Measurements from ENCODE around the gene MAP2K2.

MAP2K2 gene

DNA sequence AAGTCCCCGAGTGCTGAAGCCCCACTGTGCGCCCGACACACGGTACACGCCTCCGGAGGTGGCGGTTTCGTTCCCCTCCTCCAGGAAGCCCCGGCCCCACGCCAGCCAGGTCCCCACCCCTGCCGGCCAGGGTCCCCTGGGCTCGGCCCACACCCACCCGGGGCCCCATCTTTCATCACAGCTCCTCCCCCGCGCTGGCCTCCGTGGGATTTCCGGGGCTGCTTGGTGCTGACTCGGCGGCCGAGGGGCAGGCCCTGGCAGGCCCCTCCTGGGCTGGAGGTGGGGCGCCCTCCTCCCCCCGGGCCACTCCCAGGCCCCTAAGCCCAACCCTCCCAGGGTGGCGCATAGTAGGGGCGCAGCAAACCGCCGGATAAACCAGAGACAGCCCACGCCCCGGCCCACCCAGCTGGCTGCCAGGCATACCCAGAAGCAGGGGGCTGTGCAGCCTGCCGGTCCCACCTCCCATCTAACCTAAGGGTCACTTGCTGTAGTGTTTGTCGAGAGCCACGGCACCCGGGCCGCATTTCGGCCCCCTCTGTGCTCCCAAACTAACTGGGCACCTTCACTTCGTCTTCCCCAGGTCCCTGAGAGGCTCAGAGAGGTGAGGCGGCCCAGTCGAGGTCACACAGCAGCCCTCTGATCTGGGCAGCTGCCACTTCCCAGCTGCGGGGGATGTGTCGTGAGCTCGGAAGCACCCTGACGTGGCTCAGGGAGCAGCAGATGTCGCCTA, 63.9 kb downstream of the MAP2K2 start:
- Histone ChIP-seq H3K27ac (peak overlapping the region; percentile 74), H3K36me3 (replicated peaks) (peaks cover 25% of the 10 kb centered on the region), H3K27me3 (replicated peaks) (no peaks in the 10 kb centered on the region), H3K4me3 (ENCODE audit: low read depth, low read length) (no peak overlapping the region)
- in situ Hi-C loops (cut with HindIII; ENCODE audit: low pct_ligation_motif_present, low sequenced_read_pairs) = no loop called here
- DNase-seq = no peak
- TF ChIP-seq CTCF (IDR thresholded peaks at IDR 0.05; ENCODE audit: low read depth, low read length, missing control alignments) = no peak

DNA sequence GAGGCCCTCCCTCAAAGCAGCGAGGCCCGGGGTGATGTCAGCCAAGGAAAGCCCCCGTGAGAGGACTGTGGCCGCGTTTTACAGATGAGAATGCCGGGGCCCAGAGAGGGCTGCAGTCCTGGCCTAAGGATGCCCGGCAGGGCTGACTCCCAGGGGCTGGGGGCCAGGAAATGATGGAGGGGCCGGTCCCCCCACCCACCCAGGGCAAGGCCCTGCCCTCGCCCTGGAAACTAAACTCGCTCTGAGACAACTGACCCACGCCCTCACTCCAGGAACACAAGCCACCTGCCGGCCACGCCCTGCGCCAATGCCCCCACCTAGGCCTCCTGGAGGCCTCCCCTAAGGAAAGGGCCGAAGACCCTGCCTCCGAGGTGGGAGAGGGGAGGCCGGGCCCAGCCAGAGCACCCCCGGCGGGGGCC, 64.5 kb downstream of the MAP2K2 start:
- no peak for DNase-seq
- in situ Hi-C loops (cut with HindIII; ENCODE audit: low pct_ligation_motif_present, low sequenced_read_pairs) = no loop called here
- peaks cover 31% of the 10 kb centered on the region for H3K36me3 ChIP-seq (replicated peaks)
- H3K27me3 ChIP-seq (replicated peaks) = no peaks in the 10 kb centered on the region
- TF ChIP-seq CTCF (IDR thresholded peaks at IDR 0.05; ENCODE audit: low read depth, low read length, missing control alignments) = no peak
- H3K27ac ChIP-seq = peak overlapping the region; percentile 74
- no peak overlapping the region for H3K4me3 ChIP-seq (ENCODE audit: low read depth, low read length)

DNA sequence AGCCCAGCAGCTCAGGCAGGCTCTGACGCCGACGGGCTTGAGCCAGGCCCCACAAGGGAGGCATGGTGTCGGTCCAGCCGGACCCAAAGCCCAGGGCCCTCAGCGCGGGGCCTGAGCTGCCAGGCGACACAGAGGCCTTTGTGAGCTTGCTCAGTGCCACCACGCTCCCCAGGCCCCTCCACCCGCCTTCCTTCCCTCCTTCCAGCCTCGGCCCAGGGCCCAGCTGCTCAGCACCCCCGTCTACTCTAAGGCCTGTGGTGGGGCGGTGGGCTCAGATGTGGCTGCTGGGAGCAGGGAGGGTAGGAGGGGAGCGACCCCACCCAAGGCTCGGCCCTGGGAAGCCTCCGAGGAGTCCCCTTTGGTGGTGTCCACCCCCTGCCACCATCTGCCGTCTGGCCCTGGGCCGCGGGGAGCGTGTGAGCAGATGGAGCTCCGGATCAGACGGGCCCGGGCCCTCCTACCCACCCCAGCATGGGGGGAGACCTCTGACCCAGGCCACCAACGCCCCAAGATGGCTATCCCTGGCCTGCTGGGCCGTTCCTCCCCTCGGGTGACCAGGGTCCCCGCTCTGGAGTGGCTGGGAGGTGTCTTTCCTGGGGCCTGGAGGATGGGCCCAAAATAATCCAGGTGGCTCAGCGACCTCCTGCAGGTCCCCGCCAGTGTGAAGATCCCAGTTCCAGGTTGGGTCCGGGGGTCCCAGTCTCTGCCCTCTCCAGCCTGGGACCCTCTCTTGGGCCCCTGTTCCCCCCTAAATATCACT, 65.0 kb downstream of the MAP2K2 start:
- in situ Hi-C loops (cut with HindIII; ENCODE audit: low pct_ligation_motif_present, low sequenced_read_pairs) = no loop called here
- TF ChIP-seq CTCF (IDR thresholded peaks at IDR 0.05; ENCODE audit: low read depth, low read length, missing control alignments) = no peak
- no peak for DNase-seq
- peaks cover 37% of the 10 kb centered on the region for H3K36me3 ChIP-seq (replicated peaks)
- H3K27ac ChIP-seq = peak overlapping the region; percentile 74
- no peaks in the 10 kb centered on the region for H3K27me3 ChIP-seq (replicated peaks)
- H3K4me3 ChIP-seq (ENCODE audit: low read depth, low read length) = peak overlapping the region; percentile 32

DNA sequence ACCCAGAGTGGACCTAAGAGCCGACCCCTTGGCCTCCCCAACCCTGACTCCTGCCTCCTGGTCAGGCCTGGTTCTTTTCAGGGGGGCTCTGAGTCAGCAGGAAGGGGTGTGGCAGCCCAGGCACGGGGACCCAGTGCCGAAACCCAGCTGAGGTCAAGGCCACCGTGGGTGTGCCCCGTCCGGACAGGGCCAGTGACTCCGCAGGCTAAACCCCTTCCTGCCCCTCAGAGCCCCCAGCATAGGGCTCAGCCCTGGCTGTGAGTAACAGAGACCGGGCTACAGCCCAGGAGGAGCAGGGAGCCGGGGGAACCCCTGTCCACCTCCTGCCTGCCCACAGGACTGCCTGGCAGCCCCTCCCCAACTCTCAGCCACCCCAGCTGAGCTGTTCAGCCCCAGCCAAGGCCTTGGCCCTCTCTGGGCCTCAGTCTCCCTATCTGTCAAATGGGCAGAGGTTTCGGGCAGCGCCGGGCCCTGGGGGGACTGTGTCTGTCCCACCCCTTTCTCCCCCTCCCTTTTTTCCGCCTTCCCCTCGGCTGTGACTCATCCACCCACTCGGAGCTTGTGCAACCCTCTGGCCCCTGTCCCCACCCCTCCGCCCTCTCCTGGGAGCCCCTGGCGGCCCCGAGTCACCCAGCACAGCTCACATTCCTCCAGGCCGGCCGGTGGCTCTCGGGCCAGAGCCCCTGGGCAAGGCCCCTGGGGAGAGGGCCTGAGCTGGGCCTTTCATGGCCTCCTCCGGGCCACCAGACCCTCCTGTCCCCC, 65.8 kb downstream of the MAP2K2 start:
- H3K27me3 ChIP-seq (replicated peaks) = no peaks in the 10 kb centered on the region
- peaks cover 38% of the 10 kb centered on the region for H3K36me3 ChIP-seq (replicated peaks)
- TF ChIP-seq CTCF (IDR thresholded peaks at IDR 0.05; ENCODE audit: low read depth, low read length, missing control alignments) = peak; percentile 54
- H3K27ac ChIP-seq = peak overlapping the region; percentile 74
- DNase-seq = peak; percentile 80
- in situ Hi-C loops (cut with HindIII; ENCODE audit: low pct_ligation_motif_present, low sequenced_read_pairs) = no loop called here
- peak overlapping the region; percentile 32 for H3K4me3 ChIP-seq (ENCODE audit: low read depth, low read length)

DNA sequence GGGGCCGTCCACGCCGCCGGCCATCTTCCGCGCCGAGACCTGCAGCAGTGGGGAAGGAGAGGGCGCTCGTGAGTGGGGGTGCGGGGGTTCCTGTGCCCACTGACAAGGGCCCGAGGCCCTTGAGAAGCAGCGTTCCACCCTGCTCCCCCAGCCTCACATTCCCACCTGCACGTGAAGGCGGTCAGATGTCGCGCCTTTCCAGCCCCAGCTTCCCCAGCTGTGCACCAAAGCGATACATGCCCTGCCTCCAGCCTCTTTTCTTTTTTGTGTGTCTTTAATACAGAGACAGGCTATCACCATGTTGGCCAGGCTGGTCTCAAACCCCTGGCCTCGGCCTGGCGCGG, 68.7 kb downstream of the MAP2K2 start:
- no peak overlapping the region for H3K4me3 ChIP-seq (ENCODE audit: low read depth, low read length)
- no peak for DNase-seq
- no peaks in the 10 kb centered on the region for H3K27me3 ChIP-seq (replicated peaks)
- TF ChIP-seq CTCF (IDR thresholded peaks at IDR 0.05; ENCODE audit: low read depth, low read length, missing control alignments) = no peak
- in situ Hi-C loops (cut with HindIII; ENCODE audit: low pct_ligation_motif_present, low sequenced_read_pairs) = no loop called here
- no peak overlapping the region for H3K27ac ChIP-seq
- H3K36me3 ChIP-seq (replicated peaks) = peaks cover 41% of the 10 kb centered on the region
